Uterus (tissue), 4 donors: Measurements from ENCODE around the gene TAC3. TPM values are rescaled to one million over a fixed set of nuclear protein-coding genes. Genes with fewer than 3 reads are reported as not detected.

Source experiments
- DNase-seq, 2 donors: peaks; one replicate each; pipeline ENCODE4 v3.0.0-alpha.2; 2019 to 2020
- H3K27ac ChIP-seq, 2 donors: fragments of 200-600 bp; sonication (generic); 1 replicate in 1 of 2; 2 replicates in 1 of 2; pipeline ENCODE4 v1.5.1; 2016 to 2018
- H3K27me3 ChIP-seq, 2 donors: fragments of 200-600 bp; sonication (generic); one replicate each; pipeline ENCODE4 v1.5.1; 2018 to 2019; ENCODE audit warnings: control low read depth in 1 of 2
- H3K36me3 ChIP-seq, 2 donors: fragments of 200-600 bp; sonication (generic); one replicate each; pipeline ENCODE4 v1.5.1; 2019; ENCODE audit warnings: control low read depth in 1 of 2
- H3K4me1 ChIP-seq, 2 donors: fragments of 200-600 bp; sonication (generic); one replicate each; pipeline ENCODE4 v1.5.1; 2018 to 2019; ENCODE audit warnings: control low read depth in 1 of 2
- H3K4me3 ChIP-seq, 2 donors: fragments of 200-600 bp; sonication (generic); 1 replicate in 1 of 2; 2 replicates in 1 of 2; pipeline ENCODE4 v1.5.1; 2018 to 2019; ENCODE audit warnings: mild to moderate bottlenecking in 1 of 2
- H3K9me3 ChIP-seq, 2 donors: fragments of 200-600 bp; sonication (generic); one replicate each; pipeline ENCODE4 v1.5.1; 2019; ENCODE audit warnings: control low read depth in 1 of 2
- POLR2A ChIP-seq, 2 donors: fragments of 450-650 bp; IDR thresholded peaks; one replicate each; pipeline ENCODE4 v1.6.1; 2016; ENCODE audit warnings: antibody characterized with exemption in 2 of 2, mild to moderate bottlenecking in 1 of 2, moderate library complexity in 1 of 2
- intact Hi-C: fragments of 100-400 bp; cut with DNase I; formaldehyde crosslinking; loops from one replicate; pipeline ENCODE4 v1.15.1; 2023; ENCODE audit warnings: low total_unique reads
- total RNA-seq, 4 donors: library from RNA; depleted of rRNA in 3 of 4; stranded (reverse); fragments of >200 nt in 3 of 4; gene quantifications; one replicate each; pipeline versions ENCODE4 v1.1.0 to v1.2.4, GENCODE V29; 2014 to 2023
- TF ChIP-seq, protein P1 (sequence below), 4 experiments: fragments of 200-600 bp in 2 of 4; fragments of 450-650 bp in 2 of 4; sonication (generic) in 2 of 4; IDR thresholded peaks; one replicate each; pipeline ENCODE4 v1.5.1; 2016 to 2019; ENCODE audit warnings: antibody characterized with exemption in 4 of 4, mild to moderate bottlenecking in 2 of 4, moderate library complexity in 1 of 4
- donor health status: DM: yes; HTN: yes; CAD: no.

Gene TAC3
- total RNA-seq, 4 donors from 2014 or later = not detected

DNA sequence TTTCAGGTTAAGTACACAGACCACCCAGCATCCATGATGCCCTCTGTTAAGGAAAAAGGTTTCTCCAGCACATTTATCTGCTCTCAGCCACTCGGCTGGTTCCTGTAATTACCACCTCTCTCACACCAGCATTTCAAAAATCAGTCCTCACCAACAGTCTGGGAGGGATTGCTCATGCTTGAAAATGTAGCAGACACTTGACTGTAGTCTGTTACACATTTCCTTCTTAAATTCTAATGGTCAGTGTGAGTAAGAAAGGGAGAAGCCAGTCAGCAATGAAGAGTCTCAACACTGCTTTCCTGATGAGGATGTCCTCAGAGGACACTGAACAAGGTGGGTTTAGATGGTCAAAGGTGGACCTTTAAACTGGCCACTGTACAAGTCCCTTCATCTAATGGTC, 15.9 kb downstream of the TAC3 start:
- intact Hi-C loops = no loop called here

DNA sequence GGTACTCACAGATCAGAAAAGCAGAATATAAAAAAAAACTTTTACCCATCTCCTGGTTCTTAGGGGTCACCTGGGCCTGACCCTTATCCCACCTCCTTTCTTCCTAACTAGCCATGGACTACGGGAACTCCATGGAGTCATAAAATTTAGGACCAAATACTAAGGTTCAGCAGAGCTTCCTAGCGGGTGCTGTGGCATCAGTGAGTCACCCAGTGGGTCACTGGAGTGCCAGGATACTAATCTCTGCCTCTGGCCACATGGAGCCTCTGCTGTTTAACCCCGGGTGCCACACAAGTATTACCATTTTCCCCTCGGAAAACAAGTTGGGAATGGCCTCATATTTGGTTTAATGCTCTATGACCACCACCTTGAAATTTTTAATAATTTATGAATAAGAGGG, 16.9 kb downstream of the TAC3 start:
- no peak for DNase-seq
- Histone ChIP-seq H3K27me3 (no peaks in the 10 kb centered on the region), H3K27ac (no peak overlapping the region), H3K9me3 (no peaks in the 10 kb centered on the region), H3K36me3 (no peaks in the 10 kb centered on the region), H3K4me1 (no peaks in the 10 kb centered on the region), H3K4me3 (no peak overlapping the region)
- intact Hi-C loops = no loop called here
- no peak for TF ChIP-seq POLR2A (IDR thresholded peaks at IDR 0.05)
- TF ChIP-seq, protein P1, sequence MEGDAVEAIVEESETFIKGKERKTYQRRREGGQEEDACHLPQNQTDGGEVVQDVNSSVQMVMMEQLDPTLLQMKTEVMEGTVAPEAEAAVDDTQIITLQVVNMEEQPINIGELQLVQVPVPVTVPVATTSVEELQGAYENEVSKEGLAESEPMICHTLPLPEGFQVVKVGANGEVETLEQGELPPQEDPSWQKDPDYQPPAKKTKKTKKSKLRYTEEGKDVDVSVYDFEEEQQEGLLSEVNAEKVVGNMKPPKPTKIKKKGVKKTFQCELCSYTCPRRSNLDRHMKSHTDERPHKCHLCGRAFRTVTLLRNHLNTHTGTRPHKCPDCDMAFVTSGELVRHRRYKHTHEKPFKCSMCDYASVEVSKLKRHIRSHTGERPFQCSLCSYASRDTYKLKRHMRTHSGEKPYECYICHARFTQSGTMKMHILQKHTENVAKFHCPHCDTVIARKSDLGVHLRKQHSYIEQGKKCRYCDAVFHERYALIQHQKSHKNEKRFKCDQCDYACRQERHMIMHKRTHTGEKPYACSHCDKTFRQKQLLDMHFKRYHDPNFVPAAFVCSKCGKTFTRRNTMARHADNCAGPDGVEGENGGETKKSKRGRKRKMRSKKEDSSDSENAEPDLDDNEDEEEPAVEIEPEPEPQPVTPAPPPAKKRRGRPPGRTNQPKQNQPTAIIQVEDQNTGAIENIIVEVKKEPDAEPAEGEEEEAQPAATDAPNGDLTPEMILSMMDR (IDR thresholded peaks at IDR 0.05) = no peak

More for the DNA sequence above, 15.9 kb downstream of the TAC3 start:
- no peak for TF ChIP-seq POLR2A (IDR thresholded peaks at IDR 0.05)
- TF ChIP-seq, protein P1 (IDR thresholded peaks at IDR 0.05) = no peak
- H3K4me3 ChIP-seq = no peak overlapping the region
- no peak overlapping the region for H3K27ac ChIP-seq
- no peaks in the 10 kb centered on the region for H3K27me3 ChIP-seq
- H3K36me3 ChIP-seq = no peaks in the 10 kb centered on the region
- no peaks in the 10 kb centered on the region for H3K4me1 ChIP-seq
- H3K9me3 ChIP-seq = no peaks in the 10 kb centered on the region
- no peak for DNase-seq

DNA sequence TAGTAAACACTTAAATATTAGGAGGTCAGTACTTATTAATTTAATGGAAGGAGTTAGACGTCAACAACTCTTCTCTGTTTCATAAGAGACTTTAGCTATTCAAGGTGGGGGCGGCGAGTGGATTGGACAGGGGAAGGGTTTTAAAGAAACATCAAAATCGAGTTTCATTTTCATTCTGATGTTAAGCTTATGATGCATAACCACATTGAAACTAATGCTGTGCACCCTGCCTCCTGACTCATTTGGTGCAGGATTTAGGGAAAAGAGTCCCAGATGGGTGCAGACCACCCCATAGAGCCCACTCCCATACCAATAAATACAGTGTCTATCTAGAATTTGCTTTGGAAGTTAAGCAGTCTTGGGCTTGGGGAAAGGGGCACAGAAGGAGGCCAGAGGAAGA, 17.3 kb downstream of the TAC3 start:
- no peak for DNase-seq
- intact Hi-C loops = no loop called here
- no peak overlapping the region for H3K27ac ChIP-seq
- no peaks in the 10 kb centered on the region for H3K9me3 ChIP-seq
- H3K27me3 ChIP-seq = no peaks in the 10 kb centered on the region
- H3K4me3 ChIP-seq = no peak overlapping the region
- TF ChIP-seq POLR2A (IDR thresholded peaks at IDR 0.05) = no peak
- TF ChIP-seq, protein P1 (IDR thresholded peaks at IDR 0.05) = no peak
- no peaks in the 10 kb centered on the region for H3K36me3 ChIP-seq
- no peaks in the 10 kb centered on the region for H3K4me1 ChIP-seq

DNA sequence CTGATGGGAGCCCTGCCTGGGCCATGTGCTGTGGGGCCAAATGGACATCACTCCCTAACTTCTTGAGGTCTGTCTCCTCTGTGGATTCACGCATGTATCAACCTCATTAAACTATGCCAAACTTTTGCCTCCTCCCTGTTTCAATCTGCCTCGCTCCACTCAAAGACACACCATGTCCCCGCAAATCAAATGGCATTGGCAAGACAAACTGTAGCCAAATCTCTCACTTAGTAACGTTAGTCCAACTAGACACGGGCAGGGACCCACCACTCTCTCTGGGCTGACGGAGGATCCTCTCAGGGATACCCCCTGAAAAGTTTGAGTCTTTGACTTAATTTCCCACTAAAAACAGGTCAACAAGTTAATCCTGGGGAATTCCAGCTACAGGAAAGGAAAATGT, 18.0 kb downstream of the TAC3 start:
- no peak for TF ChIP-seq POLR2A (IDR thresholded peaks at IDR 0.05)
- TF ChIP-seq, protein P1 (IDR thresholded peaks at IDR 0.05) = no peak
- Histone ChIP-seq H3K27me3 (no peaks in the 10 kb centered on the region), H3K4me3 (no peak overlapping the region), H3K36me3 (no peaks in the 10 kb centered on the region), H3K27ac (no peak overlapping the region), H3K4me1 (no peaks in the 10 kb centered on the region), H3K9me3 (no peaks in the 10 kb centered on the region)
- intact Hi-C loops = no loop called here
- DNase-seq = no peak

DNA sequence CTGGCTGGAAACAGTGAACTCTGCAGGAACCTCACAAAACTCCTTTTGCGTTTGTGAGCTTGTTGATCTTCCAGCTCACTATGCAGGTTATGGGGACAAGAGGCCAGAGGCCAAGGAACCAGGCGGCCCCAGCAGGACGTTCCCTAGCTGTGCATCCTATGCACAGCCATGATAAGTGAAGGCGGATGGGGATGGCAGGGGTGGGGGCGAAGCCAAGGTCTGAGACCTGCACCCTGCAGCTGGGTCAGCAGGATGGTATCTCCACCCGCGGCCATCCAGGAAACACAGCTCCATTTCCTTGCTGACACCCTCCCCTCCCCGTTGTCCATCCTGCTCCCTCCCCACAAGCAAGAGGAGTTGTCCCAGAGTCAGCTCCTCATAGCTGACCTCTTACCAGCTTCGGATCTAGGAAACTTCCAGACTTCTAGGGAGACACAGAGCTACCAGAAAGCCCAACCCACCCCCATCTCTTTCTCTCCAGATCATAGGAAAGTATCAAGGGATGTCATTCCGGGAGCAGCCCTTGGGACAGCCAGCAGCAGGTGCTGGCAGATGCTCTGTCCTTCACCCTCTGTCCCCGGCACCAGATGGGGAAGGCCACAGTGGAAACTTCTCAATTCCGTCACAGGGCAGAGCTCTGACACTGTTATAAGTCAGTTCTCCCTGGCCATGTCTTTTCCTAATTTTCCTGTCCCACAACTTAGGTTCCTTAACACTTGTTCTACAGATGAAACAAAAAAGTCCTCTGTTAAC, 19.4 kb downstream of the TAC3 start:
- H3K9me3 ChIP-seq = no peaks in the 10 kb centered on the region
- H3K4me3 ChIP-seq = no peak overlapping the region
- no peaks in the 10 kb centered on the region for H3K27me3 ChIP-seq
- DNase-seq = peak in 1 of 2 donors; percentile 48
- TF ChIP-seq, protein P1 (IDR thresholded peaks at IDR 0.05) = no peak
- TF ChIP-seq POLR2A (IDR thresholded peaks at IDR 0.05) = no peak
- intact Hi-C loops = no loop called here
- no peaks in the 10 kb centered on the region for H3K36me3 ChIP-seq
- no peaks in the 10 kb centered on the region for H3K4me1 ChIP-seq
- no peak overlapping the region for H3K27ac ChIP-seq
